Esophagus muscularis mucosa (tissue), 3 donors: Measurements from ENCODE around the gene ARHGAP21.

Source experiments
- POLR2AphosphoS5 ChIP-seq, 2 donors: sonication (generic); formaldehyde crosslinking; IDR thresholded peaks; one replicate each; pipeline ENCODE4 v1.6.1; 2017; ENCODE audit warnings: antibody characterized with exemption in 2 of 2
- TF ChIP-seq, protein P1 (sequence below), 3 experiments: fragments of 200-600 bp in 2 of 3; fragments of 450-650 bp in 1 of 3; sonication (generic) in 2 of 3; IDR thresholded peaks; one replicate each; pipeline ENCODE4 v1.5.1; 2017 to 2019; ENCODE audit warnings: antibody characterized with exemption in 3 of 3, mild to moderate bottlenecking in 2 of 3, moderate library complexity in 1 of 3

DNA sequence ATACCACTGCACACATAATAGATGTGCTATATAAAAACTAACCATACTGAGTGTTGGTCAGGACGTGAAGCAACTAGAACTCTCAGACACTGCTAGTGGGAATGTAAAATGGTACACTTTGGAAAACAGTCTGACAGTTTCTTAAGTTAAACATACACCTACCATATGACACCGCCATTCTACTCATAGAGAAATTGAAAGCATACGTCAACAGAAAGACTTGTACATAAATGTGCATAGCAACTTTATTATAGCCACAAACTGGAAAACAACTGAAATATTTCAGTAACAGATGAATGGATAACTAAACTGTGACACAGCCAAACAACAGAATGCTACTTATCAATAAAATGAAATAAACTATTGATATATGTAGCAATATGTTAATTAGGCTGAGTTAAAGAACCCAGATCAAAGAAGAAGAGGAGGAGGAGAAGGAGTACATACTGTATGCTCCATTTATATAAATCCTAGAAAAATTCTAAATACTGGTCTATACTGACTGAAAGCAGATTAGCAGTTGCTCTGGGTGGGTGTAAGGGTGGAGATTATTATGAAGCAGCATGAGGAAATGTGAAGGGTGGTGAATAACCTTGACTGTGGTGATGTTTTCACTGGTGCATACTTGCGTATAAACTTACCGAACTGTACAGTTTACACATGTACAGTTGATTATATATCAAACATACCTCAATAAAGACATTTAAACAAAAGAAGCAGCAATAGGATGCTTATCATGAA, 48.6 kb downstream of the ARHGAP21 start:
- TF ChIP-seq, protein P1, sequence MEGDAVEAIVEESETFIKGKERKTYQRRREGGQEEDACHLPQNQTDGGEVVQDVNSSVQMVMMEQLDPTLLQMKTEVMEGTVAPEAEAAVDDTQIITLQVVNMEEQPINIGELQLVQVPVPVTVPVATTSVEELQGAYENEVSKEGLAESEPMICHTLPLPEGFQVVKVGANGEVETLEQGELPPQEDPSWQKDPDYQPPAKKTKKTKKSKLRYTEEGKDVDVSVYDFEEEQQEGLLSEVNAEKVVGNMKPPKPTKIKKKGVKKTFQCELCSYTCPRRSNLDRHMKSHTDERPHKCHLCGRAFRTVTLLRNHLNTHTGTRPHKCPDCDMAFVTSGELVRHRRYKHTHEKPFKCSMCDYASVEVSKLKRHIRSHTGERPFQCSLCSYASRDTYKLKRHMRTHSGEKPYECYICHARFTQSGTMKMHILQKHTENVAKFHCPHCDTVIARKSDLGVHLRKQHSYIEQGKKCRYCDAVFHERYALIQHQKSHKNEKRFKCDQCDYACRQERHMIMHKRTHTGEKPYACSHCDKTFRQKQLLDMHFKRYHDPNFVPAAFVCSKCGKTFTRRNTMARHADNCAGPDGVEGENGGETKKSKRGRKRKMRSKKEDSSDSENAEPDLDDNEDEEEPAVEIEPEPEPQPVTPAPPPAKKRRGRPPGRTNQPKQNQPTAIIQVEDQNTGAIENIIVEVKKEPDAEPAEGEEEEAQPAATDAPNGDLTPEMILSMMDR (IDR thresholded peaks at IDR 0.05): no peak
- TF ChIP-seq POLR2AphosphoS5 (IDR thresholded peaks at IDR 0.05): no peak
